UCSD-AML1 (cell line): ENCODE data around the gene ITIH4.

Experiments used
- DNase-seq: peaks from one replicate; lab custom pipeline; 2025; ENCODE audit not compliant: unreplicated experiment; lab: John Stamatoyannopoulos, UW

ITIH4 gene

GRCh38 chr3:52771702-52772101 is 58.8 kb downstream of the ITIH4 start:
- DNase-seq = no peak

GRCh38 chr3:52771334-52771681 is 59.2 kb downstream of the ITIH4 start:
- no peak for DNase-seq

GRCh38 chr3:52770496-52771333 is 59.8 kb downstream of the ITIH4 start, which contains the start of gene NEK4:
NEK4 (minus strand) TSS chr3:52770940; CDS start chr3:52770746, 194 bp downstream.
- peak; percentile 95 for DNase-seq

- DNase-seq = no peak
Measured at GRCh38 chr3:52769786-52770455, 60.6 kb downstream of the ITIH4 start.

GRCh38 chr3:52763466-52763865 is 67.0 kb downstream of the ITIH4 start:
- no peak for DNase-seq
